NK-92 treated with Interleukin-12 subunit alpha and Interleukin-12 subunit beta, amount 100 ng/mL, for 24 hours (cell line): Measurements from ENCODE around the gene SOCS1.

Source experiments
- DNase-seq: peaks from one replicate; lab custom pipeline; 2025; lab: John Stamatoyannopoulos, UW

The SOCS1 gene

DNA sequence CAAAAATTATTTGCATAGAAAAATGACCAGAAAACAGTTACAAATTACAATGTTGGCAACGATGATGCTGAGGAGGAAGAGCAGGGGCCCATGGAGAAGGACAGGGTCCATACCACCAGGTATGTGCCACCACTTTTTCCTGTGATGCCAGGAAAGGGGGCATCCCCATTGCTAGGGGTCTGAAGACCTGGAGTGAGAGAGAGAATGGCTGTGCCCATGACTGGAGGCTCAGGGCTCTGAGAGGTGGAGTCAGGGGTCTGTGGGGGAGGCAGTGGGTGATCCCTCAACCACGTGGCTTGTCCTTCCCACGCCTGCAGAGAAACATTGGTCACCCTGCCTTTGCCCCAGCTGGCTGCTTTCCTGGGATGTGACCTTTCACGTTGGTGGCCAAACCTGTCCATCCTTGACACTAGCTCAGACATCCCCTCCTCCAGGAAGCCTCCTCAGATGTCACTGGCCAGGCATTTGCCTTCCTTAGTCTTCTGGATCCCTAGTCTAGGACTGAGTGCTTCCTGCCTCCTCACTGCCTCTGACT lies 51.4 kb downstream of the SOCS1 start:
- no peak for DNase-seq
